GM12892 (cell line): Measurements from ENCODE around the gene SNX10.

Experiments
- POLR2A ChIP-seq: IDR thresholded peaks from 2 replicates; pipeline ENCODE4 v1.6.1; 2011; ENCODE audit warnings: low read depth, low read length, control low read depth
- POLR2AphosphoS5 ChIP-seq: IDR thresholded peaks from 2 replicates; pipeline ENCODE4 v1.6.1; 2011; ENCODE audit warnings: low read depth, low read length, control low read depth
- TAF1 ChIP-seq: IDR thresholded peaks from 2 replicates; pipeline ENCODE4 v1.6.1; 2011; ENCODE audit warnings: low read depth, mild to moderate bottlenecking, control low read depth, low read length, borderline replicate concordance

DNA sequence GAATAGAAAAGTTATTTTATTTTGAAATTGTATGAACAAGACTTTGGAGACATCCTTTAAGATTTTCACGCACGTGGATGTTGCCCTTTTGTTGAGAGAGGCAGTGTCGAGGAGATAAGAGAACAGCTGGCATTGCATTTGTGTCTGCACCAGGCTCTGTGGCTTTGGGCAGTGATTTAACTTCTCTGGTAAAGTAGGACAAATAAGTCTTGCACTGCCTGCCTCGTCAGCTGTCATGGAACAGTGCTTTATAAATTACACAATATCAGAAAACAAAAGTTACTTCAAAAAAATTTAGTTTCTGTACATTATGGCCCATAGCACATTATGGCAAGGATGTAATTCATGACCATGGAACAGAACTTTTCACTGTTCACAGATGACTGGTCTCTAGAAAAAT lies 20.1 kb downstream of the SNX10 start:
- TF ChIP-seq POLR2A (no peak), TAF1 (no peak), POLR2AphosphoS5 (no peak)
